ENCODE measurements around the gene LIN7A. TPM values are rescaled to one million over a fixed set of nuclear protein-coding genes. Genes with fewer than 3 reads are reported as not detected.

The LIN7A gene
- total and polyA plus RNA-seq, 7 donors = 0.48 to 2.1 (median 0.81) TPM

- ATAC-seq (no peak), DNase-seq (no peak)
- no peaks in the 10 kb centered on the region for H3K27me3 ChIP-seq (ENCODE audit: insufficient read depth in 3 of 3, low read length in 2 of 3)
- WGBS, 3 donors = 85 to 92% (median 87%) methylated on average over 2 of the region's 2 CpGs
- no peaks in the 10 kb centered on the region for H3K36me3 ChIP-seq (ENCODE audit: insufficient read depth in 1 of 2, low read depth in 1 of 2)
- H3K9me3 ChIP-seq = no peaks in the 10 kb centered on the region
- no peak for TF ChIP-seq CTCF (IDR thresholded peaks at IDR 0.05)
- H3K4me3 ChIP-seq = no peak overlapping the region
- no peak overlapping the region for H3K27ac ChIP-seq
- no peaks in the 10 kb centered on the region for H3K4me1 ChIP-seq
- intact Hi-C loops (cut with DNase I) = loop anchor here in 1 of 2 donors (10.0 kb wide), 1 partner anchor 160 kb away; no protein-coding TSS in a partner anchor
These were observed 2.6 kb downstream of the LIN7A start for GRCh38 chr12:80935111-80935510.

- 70 to 73% (median 73%) methylated on average over 1 of the region's 1 CpG for WGBS, 3 donors
- H3K27ac ChIP-seq = no peak overlapping the region
- no peaks in the 10 kb centered on the region for H3K4me1 ChIP-seq
- intact Hi-C loops (cut with DNase I) = no loop called here
- no peaks in the 10 kb centered on the region for H3K27me3 ChIP-seq (ENCODE audit: insufficient read depth in 3 of 3, low read length in 2 of 3)
- no peak for ATAC-seq
- no peak overlapping the region for H3K4me3 ChIP-seq
- no peak for TF ChIP-seq CTCF (IDR thresholded peaks at IDR 0.05)
- no peak for DNase-seq
- H3K36me3 ChIP-seq (ENCODE audit: insufficient read depth in 1 of 2, low read depth in 1 of 2) = no peaks in the 10 kb centered on the region
- H3K9me3 ChIP-seq = no peaks in the 10 kb centered on the region
These were observed 11.8 kb downstream of the LIN7A start for GRCh38 chr12:80925983-80926382.

GRCh38 chr12:80925237-80925636 lies 12.5 kb downstream of the LIN7A start:
- DNase-seq = no peak
- H3K4me1 ChIP-seq = no peaks in the 10 kb centered on the region
- 84 to 94% (median 91%) methylated on average over 2 of the region's 2 CpGs for WGBS, 3 donors
- intact Hi-C loops (cut with DNase I) = no loop called here
- TF ChIP-seq CTCF (IDR thresholded peaks at IDR 0.05) = no peak
- no peak overlapping the region for H3K4me3 ChIP-seq
- H3K36me3 ChIP-seq (ENCODE audit: insufficient read depth in 1 of 2, low read depth in 1 of 2) = no peaks in the 10 kb centered on the region
- H3K27ac ChIP-seq = no peak overlapping the region
- H3K9me3 ChIP-seq = no peaks in the 10 kb centered on the region
- no peak for ATAC-seq
- H3K27me3 ChIP-seq (ENCODE audit: insufficient read depth in 3 of 3, low read length in 2 of 3) = no peaks in the 10 kb centered on the region

GRCh38 chr12:80924437-80924836 lies 13.3 kb downstream of the LIN7A start:
- Histone ChIP-seq H3K36me3 (ENCODE audit: insufficient read depth in 1 of 2, low read depth in 1 of 2) (no peaks in the 10 kb centered on the region), H3K27ac (no peak overlapping the region), H3K9me3 (no peaks in the 10 kb centered on the region), H3K4me1 (no peaks in the 10 kb centered on the region), H3K27me3 (ENCODE audit: insufficient read depth in 3 of 3, low read length in 2 of 3) (no peaks in the 10 kb centered on the region), H3K4me3 (no peak overlapping the region)
- DNase-seq (no peak), ATAC-seq (no peak)
- no peak for TF ChIP-seq CTCF (IDR thresholded peaks at IDR 0.05)
- intact Hi-C loops (cut with DNase I) = no loop called here
- 86 to 92% (median 88%) methylated on average over 2 of the region's 2 CpGs for WGBS, 3 donors

- no peaks in the 10 kb centered on the region for H3K4me1 ChIP-seq
- no peak for TF ChIP-seq CTCF (IDR thresholded peaks at IDR 0.05)
- intact Hi-C loops (cut with DNase I) = no loop called here
- 94 to 95% (median 94%) methylated on average over 4 of the region's 4 CpGs for WGBS, 3 donors
- no peak overlapping the region for H3K4me3 ChIP-seq
- DNase-seq (no peak), ATAC-seq (no peak)
- H3K9me3 ChIP-seq = no peaks in the 10 kb centered on the region
- H3K27ac ChIP-seq = no peak overlapping the region
- no peaks in the 10 kb centered on the region for H3K36me3 ChIP-seq (ENCODE audit: insufficient read depth in 1 of 2, low read depth in 1 of 2)
- H3K27me3 ChIP-seq (ENCODE audit: insufficient read depth in 3 of 3, low read length in 2 of 3) = no peaks in the 10 kb centered on the region
These were observed 17.7 kb downstream of the LIN7A start for GRCh38 chr12:80920006-80920405.

Data from psoas muscle (tissue), 8 donors.